Esophagus muscularis mucosa (tissue), 4 donors: ENCODE measurements around the gene SPTBN1. TPM values are rescaled to one million over a fixed set of nuclear protein-coding genes. Genes with fewer than 3 reads are reported as not detected.
A peak's percentile ranks its signal among the peaks of the same experiment; 100 is the strongest.

Experiments used
- DNase-seq: peaks from one replicate; pipeline ENCODE4 v3.0.0-alpha.2; 2017; ENCODE audit errors: extremely low spot score
- H3K27ac ChIP-seq, 4 donors: fragments of 200-600 bp; sonication (generic); replicated peaks in 1 of 4; 1 replicate in 3 of 4; 2 replicates in 1 of 4; pipeline ENCODE4 v1.5.1; 2016 to 2019; ENCODE audit warnings: mild to moderate bottlenecking in 1 of 4
- H3K27me3 ChIP-seq, 4 donors: fragments of 200-600 bp; sonication (generic); one replicate each; pipeline versions ENCODE4 v1.5.1 to v1.6.0; 2016 to 2019
- H3K36me3 ChIP-seq, 4 donors: fragments of 200-600 bp; sonication (generic); one replicate each; pipeline ENCODE4 v1.5.1; 2016 to 2019
- H3K4me1 ChIP-seq, 4 donors: fragments of 200-600 bp; sonication (generic); one replicate each; pipeline ENCODE4 v1.5.1; 2016 to 2019
- H3K4me3 ChIP-seq, 4 donors: fragments of 200-600 bp; sonication (generic); 1 replicate in 2 of 4; 2 replicates in 2 of 4; pipeline ENCODE4 v1.5.1; 2016 to 2019; ENCODE audit warnings: mild to moderate bottlenecking in 4 of 4, moderate library complexity in 1 of 4
- H3K9me3 ChIP-seq, 4 donors: fragments of 200-600 bp; sonication (generic); 1 replicate in 3 of 4; 2 replicates in 1 of 4; pipeline ENCODE4 v1.5.1; 2016 to 2019
- EP300 ChIP-seq: sonication (generic); formaldehyde crosslinking; IDR thresholded peaks from one replicate; pipeline ENCODE4 v1.6.1; 2017; ENCODE audit warnings: antibody characterized with exemption
- POLR2A ChIP-seq: fragments of 450-650 bp; IDR thresholded peaks from one replicate; pipeline ENCODE4 v1.6.1; 2017; ENCODE audit warnings: antibody characterized with exemption, moderate library complexity, mild to moderate bottlenecking, low read depth
- POLR2AphosphoS5 ChIP-seq, 2 donors: sonication (generic); formaldehyde crosslinking; IDR thresholded peaks; one replicate each; pipeline ENCODE4 v1.6.1; 2017; ENCODE audit warnings: antibody characterized with exemption in 2 of 2
- WGBS: methylation state at CpG from one replicate; pipeline ENCODE4 v1.1.5; 2018; 5-methylcytosine and 5-hydroxymethylcytosine counted together
- intact Hi-C: fragments of 100-400 bp; cut with DNase I; formaldehyde crosslinking; loops from one replicate; pipeline ENCODE4 v1.15.1; 2023
- total RNA-seq, 4 donors: library from RNA; depleted of rRNA; stranded (reverse); fragments of >200 nt; gene quantifications; one replicate each; pipeline versions ENCODE4 v1.1.0 to v1.2.1, GENCODE V29; 2016
- TF ChIP-seq, protein P1 (sequence below), 3 experiments: fragments of 200-600 bp in 2 of 3; fragments of 450-650 bp in 1 of 3; sonication (generic) in 2 of 3; IDR thresholded peaks; one replicate each; pipeline ENCODE4 v1.5.1; 2017 to 2019; ENCODE audit warnings: antibody characterized with exemption in 3 of 3, mild to moderate bottlenecking in 2 of 3, moderate library complexity in 1 of 3

Gene SPTBN1
- total RNA-seq, 4 donors from 2014 or later: 465 to 600 (median 547) TPM

DNA sequence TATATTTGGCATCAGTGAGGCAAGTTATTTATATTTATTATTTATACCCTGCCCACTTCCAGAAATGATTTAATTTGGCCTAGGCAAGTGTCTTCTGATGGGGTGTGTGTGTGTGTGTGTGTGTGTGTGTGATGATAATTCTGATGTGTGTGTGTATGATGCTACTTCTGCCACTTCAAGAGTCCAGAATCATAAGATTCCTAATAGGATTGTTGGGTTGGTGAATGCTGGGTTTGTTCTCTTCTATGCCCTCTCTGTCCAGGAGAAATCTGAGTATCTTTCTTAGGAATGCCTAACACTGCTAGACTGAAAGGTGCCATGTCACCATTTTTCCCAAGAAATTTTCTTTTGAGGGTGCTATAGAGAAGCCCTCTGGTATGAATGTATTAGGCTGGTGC is 122.5 kb downstream of the SPTBN1 start:
- no peaks in the 10 kb centered on the region for H3K27me3 ChIP-seq
- intact Hi-C loops: no loop called here
- peak overlapping the region in 2 of 4 donors; percentile 32 to 47 for H3K27ac ChIP-seq
- H3K4me3 ChIP-seq: no peak overlapping the region
- no peaks in the 10 kb centered on the region for H3K9me3 ChIP-seq
- TF ChIP-seq POLR2A (no peak), EP300 (no peak), POLR2AphosphoS5 (IDR thresholded peaks at IDR 0.05) (no peak)
- TF ChIP-seq, protein P1, sequence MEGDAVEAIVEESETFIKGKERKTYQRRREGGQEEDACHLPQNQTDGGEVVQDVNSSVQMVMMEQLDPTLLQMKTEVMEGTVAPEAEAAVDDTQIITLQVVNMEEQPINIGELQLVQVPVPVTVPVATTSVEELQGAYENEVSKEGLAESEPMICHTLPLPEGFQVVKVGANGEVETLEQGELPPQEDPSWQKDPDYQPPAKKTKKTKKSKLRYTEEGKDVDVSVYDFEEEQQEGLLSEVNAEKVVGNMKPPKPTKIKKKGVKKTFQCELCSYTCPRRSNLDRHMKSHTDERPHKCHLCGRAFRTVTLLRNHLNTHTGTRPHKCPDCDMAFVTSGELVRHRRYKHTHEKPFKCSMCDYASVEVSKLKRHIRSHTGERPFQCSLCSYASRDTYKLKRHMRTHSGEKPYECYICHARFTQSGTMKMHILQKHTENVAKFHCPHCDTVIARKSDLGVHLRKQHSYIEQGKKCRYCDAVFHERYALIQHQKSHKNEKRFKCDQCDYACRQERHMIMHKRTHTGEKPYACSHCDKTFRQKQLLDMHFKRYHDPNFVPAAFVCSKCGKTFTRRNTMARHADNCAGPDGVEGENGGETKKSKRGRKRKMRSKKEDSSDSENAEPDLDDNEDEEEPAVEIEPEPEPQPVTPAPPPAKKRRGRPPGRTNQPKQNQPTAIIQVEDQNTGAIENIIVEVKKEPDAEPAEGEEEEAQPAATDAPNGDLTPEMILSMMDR (IDR thresholded peaks at IDR 0.05): no peak
- no peak for DNase-seq
- peaks cover 86 to 97% (median 91%) of the 10 kb centered on the region in 4 donors for H3K4me1 ChIP-seq
- peaks cover 0 to 8% (median 0%) of the 10 kb centered on the region in 4 donors for H3K36me3 ChIP-seq

DNA sequence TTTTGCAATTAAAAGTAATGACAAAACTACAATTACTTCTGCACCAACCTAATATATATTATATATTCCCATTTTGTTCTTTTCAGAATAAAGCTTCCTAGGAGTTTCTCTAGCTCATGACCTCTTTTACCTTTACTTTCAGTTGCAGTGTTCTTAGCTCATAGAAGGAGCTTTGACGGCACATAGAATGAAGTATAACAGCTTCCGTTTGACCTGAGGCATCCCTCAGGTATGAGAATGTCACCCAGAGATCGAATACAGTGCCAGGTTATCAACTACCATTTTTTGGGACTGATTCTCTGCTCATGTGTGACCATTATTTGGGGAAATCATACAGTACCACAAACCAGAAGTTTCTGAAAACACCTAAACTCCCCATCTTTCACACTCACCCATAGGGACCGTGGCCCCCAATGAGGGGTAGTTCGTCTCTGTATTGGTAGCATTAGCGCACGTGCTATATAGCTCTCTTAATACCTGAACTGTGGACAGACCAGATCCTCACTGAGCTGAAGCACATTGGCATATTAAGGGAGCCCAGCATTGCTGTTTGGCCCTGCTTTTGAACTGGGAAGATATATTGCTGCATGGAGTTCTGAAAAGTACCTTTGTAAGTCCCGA is 123.0 kb downstream of the SPTBN1 start:
- Histone ChIP-seq H3K27me3 (no peaks in the 10 kb centered on the region), H3K4me3 (no peak overlapping the region), H3K4me1 (peaks cover 80 to 97% (median 88%) of the 10 kb centered on the region in 4 donors), H3K9me3 (no peaks in the 10 kb centered on the region), H3K36me3 (peaks cover 0 to 8% (median 0%) of the 10 kb centered on the region in 4 donors), H3K27ac (peak overlapping the region in 2 of 4 donors; percentile 9 to 27)
- TF ChIP-seq POLR2AphosphoS5 (IDR thresholded peaks at IDR 0.05): no peak
- no peak for TF ChIP-seq EP300
- no peak for TF ChIP-seq POLR2A
- TF ChIP-seq, protein P1 (IDR thresholded peaks at IDR 0.05): no peak
- DNase-seq: no peak
- 87% methylated on average over 7 of the region's 8 CpGs for WGBS
- intact Hi-C loops: no loop called here

DNA sequence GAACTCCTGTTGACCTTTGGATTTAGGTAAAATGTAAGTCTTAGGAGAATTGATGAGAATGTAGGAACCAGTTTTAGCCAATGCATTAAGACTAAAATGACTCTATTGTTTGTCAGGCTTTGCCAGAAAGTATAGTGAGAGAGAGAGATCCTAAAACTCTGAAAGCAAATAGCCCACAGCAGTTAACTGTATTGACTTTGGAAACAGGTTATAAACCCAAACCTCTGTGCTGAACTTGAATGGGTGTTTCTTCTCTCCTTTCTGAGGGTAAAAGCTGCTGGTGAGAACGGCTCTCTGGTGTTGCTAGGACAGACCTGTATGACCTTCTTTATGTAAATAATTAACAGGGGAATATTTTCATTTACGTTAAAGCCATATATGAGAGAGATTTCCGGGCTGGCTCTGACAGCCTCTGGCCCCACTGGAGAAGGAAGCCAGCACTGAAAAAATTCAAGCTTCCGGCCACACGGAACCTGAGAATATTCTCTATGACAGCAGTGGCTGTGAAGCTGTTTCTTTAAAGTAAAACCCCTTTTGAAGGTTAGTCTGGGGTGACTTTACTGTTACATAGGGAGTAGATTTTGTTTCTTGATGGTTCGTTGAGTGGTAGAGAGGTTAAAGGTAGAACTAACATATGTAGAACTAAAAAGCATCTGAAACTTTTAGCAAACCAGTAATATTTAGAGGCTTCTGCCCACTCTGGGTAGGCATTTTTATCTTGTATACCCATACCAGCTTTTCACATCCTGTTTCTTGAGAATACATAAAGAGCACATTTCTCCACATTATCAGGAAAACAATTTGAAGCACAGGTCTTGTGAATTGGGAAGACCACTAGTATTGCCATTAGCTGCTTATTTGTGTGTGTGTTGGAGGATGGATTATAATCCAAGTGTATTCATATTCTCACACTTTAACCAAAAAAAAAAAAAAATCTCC is 123.8 kb downstream of the SPTBN1 start:
- no peak overlapping the region for H3K4me3 ChIP-seq
- H3K9me3 ChIP-seq: no peaks in the 10 kb centered on the region
- peak overlapping the region in 2 of 4 donors; percentile 9 to 27 for H3K27ac ChIP-seq
- peaks cover 80 to 98% (median 88%) of the 10 kb centered on the region in 4 donors for H3K4me1 ChIP-seq
- 32% methylated on average over 6 of the region's 6 CpGs for WGBS
- H3K27me3 ChIP-seq: no peaks in the 10 kb centered on the region
- no peak for DNase-seq
- intact Hi-C loops: no loop called here
- TF ChIP-seq POLR2AphosphoS5 (IDR thresholded peaks at IDR 0.05) (no peak), EP300 (no peak), POLR2A (no peak)
- TF ChIP-seq, protein P1 (IDR thresholded peaks at IDR 0.05): no peak
- H3K36me3 ChIP-seq: peaks cover 0 to 8% (median 0%) of the 10 kb centered on the region in 4 donors

DNA sequence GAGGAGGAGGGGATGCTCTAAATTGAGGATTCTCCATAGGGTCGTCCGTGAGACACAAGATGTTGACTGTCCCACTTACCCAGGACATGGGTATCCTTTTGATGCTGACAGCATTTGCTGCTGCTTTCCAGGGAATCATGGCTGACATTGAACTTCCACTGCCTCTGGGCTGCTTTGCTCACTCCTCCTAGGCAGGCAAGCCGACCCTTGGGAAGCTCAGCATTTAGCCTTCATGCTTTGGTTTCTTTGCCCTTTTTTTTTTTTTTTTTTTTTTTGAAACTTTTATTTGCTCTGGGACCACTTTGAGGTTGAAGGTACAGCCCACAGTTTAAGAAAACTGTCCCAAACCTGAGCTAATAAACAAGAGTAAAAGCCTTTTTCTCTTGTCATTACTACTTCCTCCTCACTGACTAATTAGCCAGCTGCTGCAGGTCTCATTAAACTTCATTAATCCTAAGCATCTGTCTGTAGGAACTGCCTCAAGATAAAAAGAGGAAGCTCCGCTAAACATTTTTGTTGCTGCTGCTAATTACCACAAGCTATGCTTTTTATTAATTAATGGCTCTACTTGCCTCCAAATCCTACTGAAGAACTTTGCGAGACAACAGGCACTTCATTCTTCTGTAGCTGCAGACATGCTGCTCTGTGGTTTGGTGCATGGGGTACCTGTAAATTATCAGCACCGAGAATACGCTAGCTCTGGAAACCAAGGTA is 125.4 kb downstream of the SPTBN1 start:
- TF ChIP-seq POLR2A (no peak), POLR2AphosphoS5 (IDR thresholded peaks at IDR 0.05) (no peak), EP300 (no peak)
- TF ChIP-seq, protein P1 (IDR thresholded peaks at IDR 0.05): no peak
- Histone ChIP-seq H3K9me3 (no peaks in the 10 kb centered on the region), H3K27me3 (no peaks in the 10 kb centered on the region), H3K4me1 (peaks cover 84 to 99% (median 89%) of the 10 kb centered on the region in 4 donors), H3K36me3 (peaks cover 0 to 6% (median 0%) of the 10 kb centered on the region in 4 donors), H3K27ac (no peak overlapping the region), H3K4me3 (no peak overlapping the region)
- 80% methylated on average over 7 of the region's 7 CpGs for WGBS
- intact Hi-C loops: no loop called here
- DNase-seq: no peak
